WTC11 (cell line): Measurements from ENCODE around the gene BTBD9.

Experiments used
- CREB1 ChIP-seq: sonication (generic); formaldehyde crosslinking; IDR thresholded peaks from 2 replicates; pipeline ENCODE4 v1.8.0; 2023; ENCODE audit warnings: mild to moderate bottlenecking, missing genetic modification reagents
- CREM ChIP-seq: sonication (generic); formaldehyde crosslinking; IDR thresholded peaks from 2 replicates; pipeline ENCODE4 v1.8.1; 2022; ENCODE audit warnings: mild to moderate bottlenecking, missing genetic modification reagents, moderate library complexity
- KAT7 ChIP-seq: sonication (generic); formaldehyde crosslinking; IDR thresholded peaks from 2 replicates; pipeline ENCODE4 v1.8.1; 2023; ENCODE audit warnings: missing genetic modification reagents, mild to moderate bottlenecking, borderline replicate concordance
- NFYB ChIP-seq: sonication (generic); formaldehyde crosslinking; conservative IDR thresholded peaks from 2 replicates; pipeline ENCODE4 v1.8.0; 2022; ENCODE audit warnings: low read depth, missing genetic modification reagents
- SMAD3 ChIP-seq: sonication (generic); formaldehyde crosslinking; IDR thresholded peaks from 2 replicates; pipeline ENCODE4 v1.8.0; 2022; ENCODE audit warnings: missing genetic modification reagents, mild to moderate bottlenecking, borderline replicate concordance
- ZNF232 ChIP-seq: sonication (generic); formaldehyde crosslinking; IDR thresholded peaks from 2 replicates; pipeline ENCODE4 v1.8.0; 2022; ENCODE audit warnings: mild to moderate bottlenecking, missing genetic modification reagents
- ZSCAN18 ChIP-seq: fragments of 250-450 bp; sonication (Bioruptor Pico); IDR thresholded peaks from 2 replicates; pipeline ENCODE4 v2.1.2; 2022; ENCODE audit warnings: mild to moderate bottlenecking, moderate library complexity
- TF ChIP-seq, protein P1 (sequence below): fragments of 200-600 bp; IDR thresholded peaks from 2 replicates; pipeline ENCODE4 v1.8.0; 2022; ENCODE audit warnings: antibody characterized with exemption
- TF ChIP-seq, protein P2 (sequence below): sonication (generic); formaldehyde crosslinking; IDR thresholded peaks from 2 replicates; pipeline ENCODE4 v1.8.1; 2022; ENCODE audit warnings: low read depth, mild to moderate bottlenecking, moderate library complexity, missing genetic modification reagents, borderline replicate concordance

- TF ChIP-seq CREB1 (CRISPR knock-in tag) (no peak), SMAD3 (CRISPR knock-in tag) (no peak), CREM (CRISPR knock-in tag) (no peak), NFYB (no peak), ZNF232 (no peak), ZSCAN18 (CRISPR knock-in tag) (no peak), KAT7 (CRISPR knock-in tag) (no peak)
- TF ChIP-seq, protein P1, sequence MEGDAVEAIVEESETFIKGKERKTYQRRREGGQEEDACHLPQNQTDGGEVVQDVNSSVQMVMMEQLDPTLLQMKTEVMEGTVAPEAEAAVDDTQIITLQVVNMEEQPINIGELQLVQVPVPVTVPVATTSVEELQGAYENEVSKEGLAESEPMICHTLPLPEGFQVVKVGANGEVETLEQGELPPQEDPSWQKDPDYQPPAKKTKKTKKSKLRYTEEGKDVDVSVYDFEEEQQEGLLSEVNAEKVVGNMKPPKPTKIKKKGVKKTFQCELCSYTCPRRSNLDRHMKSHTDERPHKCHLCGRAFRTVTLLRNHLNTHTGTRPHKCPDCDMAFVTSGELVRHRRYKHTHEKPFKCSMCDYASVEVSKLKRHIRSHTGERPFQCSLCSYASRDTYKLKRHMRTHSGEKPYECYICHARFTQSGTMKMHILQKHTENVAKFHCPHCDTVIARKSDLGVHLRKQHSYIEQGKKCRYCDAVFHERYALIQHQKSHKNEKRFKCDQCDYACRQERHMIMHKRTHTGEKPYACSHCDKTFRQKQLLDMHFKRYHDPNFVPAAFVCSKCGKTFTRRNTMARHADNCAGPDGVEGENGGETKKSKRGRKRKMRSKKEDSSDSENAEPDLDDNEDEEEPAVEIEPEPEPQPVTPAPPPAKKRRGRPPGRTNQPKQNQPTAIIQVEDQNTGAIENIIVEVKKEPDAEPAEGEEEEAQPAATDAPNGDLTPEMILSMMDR: no peak
- TF ChIP-seq, protein P2, sequence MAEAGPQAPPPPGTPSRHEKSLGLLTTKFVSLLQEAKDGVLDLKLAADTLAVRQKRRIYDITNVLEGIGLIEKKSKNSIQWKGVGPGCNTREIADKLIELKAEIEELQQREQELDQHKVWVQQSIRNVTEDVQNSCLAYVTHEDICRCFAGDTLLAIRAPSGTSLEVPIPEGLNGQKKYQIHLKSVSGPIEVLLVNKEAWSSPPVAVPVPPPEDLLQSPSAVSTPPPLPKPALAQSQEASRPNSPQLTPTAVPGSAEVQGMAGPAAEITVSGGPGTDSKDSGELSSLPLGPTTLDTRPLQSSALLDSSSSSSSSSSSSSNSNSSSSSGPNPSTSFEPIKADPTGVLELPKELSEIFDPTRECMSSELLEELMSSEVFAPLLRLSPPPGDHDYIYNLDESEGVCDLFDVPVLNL (CRISPR knock-in tag): no peak
These were observed 467.6 kb downstream of the BTBD9 start for GRCh38 chr6:38171997-38172738.
